GM23338 (cell line): Measurements from ENCODE around the gene RDH5. TPM values are rescaled to one million over a fixed set of nuclear protein-coding genes. Genes with fewer than 3 reads are reported as not detected.
A peak's percentile ranks its signal among the peaks of the same experiment; 100 is the strongest.

Source experiments
- ATAC-seq: fragments of 200-7000 bp; cut with Tn5 transposase; 3 replicates; pipeline ENCODE4 v1.9.1; 2020
- DNase-seq: peaks from one replicate; pipeline ENCODE4 v3.0.0-alpha.2; 2015; ENCODE audit warnings: low spot score
- H2AFZ ChIP-seq: fragments of 200-600 bp; sonication (generic); 2 replicates; pipeline ENCODE4 v1.8.0; 2016; ENCODE audit warnings: antibody characterized with exemption, mild to moderate bottlenecking, moderate library complexity
- H3F3A ChIP-seq: fragments of 200-600 bp; sonication (generic); replicated peaks from 2 replicates; pipeline ENCODE4 v1.8.0; 2017; ENCODE audit warnings: antibody characterized with exemption, mixed run types, low read depth
- H3K27ac ChIP-seq: fragments of 200-600 bp; sonication (generic); 2 replicates; pipeline ENCODE4 v1.6.1; 2016; ENCODE audit warnings: low read depth
- H3K27me3 ChIP-seq: fragments of 200-600 bp; sonication (generic); 2 replicates; pipeline ENCODE4 v1.8.0; 2016; ENCODE audit warnings: mild to moderate bottlenecking, mixed run types, moderate library complexity; ENCODE audit not compliant: insufficient read depth
- H3K36me3 ChIP-seq: fragments of 200-600 bp; sonication (generic); 2 replicates; pipeline ENCODE4 v1.8.0; 2016; ENCODE audit warnings: mild to moderate bottlenecking; ENCODE audit not compliant: insufficient read depth
- H3K4me1 ChIP-seq: fragments of 200-600 bp; sonication (generic); 2 replicates; pipeline ENCODE4 v1.8.0; 2016; ENCODE audit warnings: mild to moderate bottlenecking, moderate library complexity; ENCODE audit not compliant: insufficient read depth
- H3K4me2 ChIP-seq: fragments of 200-600 bp; sonication (generic); 2 replicates; pipeline ENCODE4 v1.7.1; 2017; ENCODE audit warnings: mixed run types
- H3K4me3 ChIP-seq: fragments of 200-600 bp; sonication (generic); 2 replicates; pipeline ENCODE4 v1.6.1; 2016; ENCODE audit warnings: mixed run types
- H3K79me2 ChIP-seq: fragments of 200-600 bp; sonication (generic); replicated peaks from 2 replicates; pipeline ENCODE4 v1.8.0; 2017; ENCODE audit warnings: mild to moderate bottlenecking; ENCODE audit not compliant: insufficient read depth
- H3K9me2 ChIP-seq: fragments of 200-600 bp; sonication (generic); 2 replicates; pipeline ENCODE4 v1.8.0; 2017; ENCODE audit not compliant: insufficient read depth
- H4K20me1 ChIP-seq: fragments of 200-600 bp; sonication (generic); replicated peaks from 2 replicates; pipeline ENCODE4 v1.8.0; 2017; ENCODE audit warnings: mild to moderate bottlenecking; ENCODE audit not compliant: insufficient read depth
- H3K27ac Mint-ChIP-seq: 2 replicates; pipeline ENCODE4 v1.8.0; 2020; ENCODE audit warnings: inconsistent platforms, mild to moderate bottlenecking, moderate library complexity, mixed read lengths
- H3K27me3 Mint-ChIP-seq: 3 replicates; pipeline ENCODE4 v1.8.0; 2022; ENCODE audit warnings: low read depth, mild to moderate bottlenecking, moderate library complexity, mixed read lengths, inconsistent platforms; ENCODE audit not compliant: insufficient read depth, poor library complexity
- H3K36me3 Mint-ChIP-seq: 3 replicates; pipeline ENCODE4 v1.8.0; 2021; ENCODE audit warnings: low read depth, mild to moderate bottlenecking, inconsistent platforms, moderate library complexity, mixed read lengths
- H3K4me1 Mint-ChIP-seq: 3 replicates; pipeline ENCODE4 v1.8.0; 2020; ENCODE audit warnings: mild to moderate bottlenecking, inconsistent platforms, mixed read lengths
- H3K4me3 Mint-ChIP-seq: 3 replicates; pipeline ENCODE4 v1.8.0; 2021; ENCODE audit warnings: moderate library complexity, mild to moderate bottlenecking, inconsistent platforms, mixed read lengths
- H3K9me3 Mint-ChIP-seq: 3 replicates; pipeline ENCODE4 v1.8.0; 2020; ENCODE audit warnings: moderate library complexity, mild to moderate bottlenecking, inconsistent platforms, mixed read lengths
- CREB1 ChIP-seq: fragments of 250-450 bp; sonication (Bioruptor Pico); IDR thresholded peaks from 2 replicates; pipeline ENCODE4 v1.5.0; 2020; ENCODE audit warnings: low read depth, mild to moderate bottlenecking, moderate library complexity
- EZH2phosphoT487 ChIP-seq: fragments of 200-600 bp; sonication (generic); IDR thresholded peaks from one replicate; pipeline ENCODE4 v1.8.1; 2018; ENCODE audit warnings: antibody characterized with exemption; ENCODE audit not compliant: unreplicated experiment
- JUNB ChIP-seq: IDR thresholded peaks from one replicate; pipeline ENCODE4 v1.6.1; 2016; ENCODE audit warnings: antibody characterized with exemption; ENCODE audit not compliant: unreplicated experiment
- NANOG ChIP-seq: IDR thresholded peaks from 2 replicates; pipeline ENCODE4 v1.6.1; 2016; ENCODE audit warnings: antibody characterized with exemption, borderline replicate concordance
- POLR2AphosphoS5 ChIP-seq: IDR thresholded peaks from 2 replicates; pipeline ENCODE4 v1.6.1; 2016; ENCODE audit warnings: antibody characterized with exemption, low read depth
- STAT1 ChIP-seq: IDR thresholded peaks from one replicate; pipeline ENCODE4 v1.6.1; 2016; ENCODE audit warnings: antibody characterized with exemption; ENCODE audit not compliant: unreplicated experiment
- ZNF114 ChIP-seq: fragments of 250-450 bp; sonication (Bioruptor Pico); IDR thresholded peaks from 2 replicates; pipeline ENCODE4 v1.5.0; 2020; ENCODE audit warnings: mild to moderate bottlenecking, moderate library complexity
- polyA plus RNA-seq: library from polyadenylated mRNA; unstranded; fragments of >200 nt; fragmentation: Nextera tagmentation; extraction: Ambion mirVana; gene quantifications from 2 replicates; pipeline ENCODE4 v1.2.1, GENCODE V29; 2016
- total RNA-seq: library from RNA; depleted of rRNA; stranded (reverse); fragments of >200 nt; shearing (Covaris generic); gene quantifications from 2 replicates; pipeline ENCODE4 v1.2.3, GENCODE V29; 2014
- TF ChIP-seq, protein P1 (sequence below): IDR thresholded peaks from 2 replicates; pipeline ENCODE4 v1.6.1; 2016; ENCODE audit warnings: antibody characterized with exemption

RDH5 gene
- total and polyA plus RNA-seq, 2 experiments from 2014 or later = 3.9 to 7.5 TPM

DNA sequence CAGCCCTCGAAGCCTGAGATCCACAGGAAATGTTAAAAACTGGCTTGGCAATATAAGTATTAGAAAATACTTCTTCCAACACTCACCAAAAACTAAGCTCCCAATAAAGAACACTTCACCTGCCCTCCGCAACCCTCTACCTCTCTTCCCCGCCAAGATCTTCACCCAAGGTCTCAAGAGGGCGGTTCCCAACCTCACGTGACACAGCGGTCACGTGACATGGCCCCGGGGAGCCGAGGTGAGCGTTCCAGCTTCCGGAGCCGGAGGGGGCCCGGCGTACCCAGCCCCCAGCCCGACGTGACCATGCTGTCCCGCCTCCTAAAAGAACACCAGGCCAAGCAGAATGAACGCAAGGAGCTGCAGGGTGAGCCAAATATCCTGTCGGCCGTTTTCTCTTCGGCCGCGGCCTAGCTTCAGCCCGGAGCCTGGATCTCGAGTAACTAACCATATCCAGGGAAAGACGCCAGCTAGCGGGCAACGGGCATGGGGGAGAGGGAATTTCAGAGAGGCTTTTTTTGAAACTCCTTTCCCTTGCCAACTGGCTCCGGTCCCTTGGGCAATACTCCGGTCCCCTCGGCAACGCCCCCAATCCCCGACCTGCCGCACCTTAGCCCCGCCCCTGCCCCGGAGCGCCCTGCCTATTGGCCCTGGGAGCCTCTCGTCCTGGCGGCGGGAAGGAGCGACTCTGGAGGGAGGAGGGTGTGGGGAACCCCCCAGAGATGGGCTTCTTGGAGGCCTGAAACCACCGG lies 4.2 kb upstream of the RDH5 start, which contains the start of gene BLOC1S1:
BLOC1S1 (plus strand) TSS at position 214 of the 749 bp plus-strand sequence; CDS start at position 220, 6 bp downstream.
- Mint-ChIP-seq H3K9me3 (peaks cover 6% of the 10 kb centered on the region; the same call in 2 of the 3 replicates), H3K27ac (peak within 1 kb of the TSS; percentile 79), H3K4me3 (peak within 1 kb of the TSS; percentile 82), H3K36me3 (peaks cover 4% of the 10 kb centered on the region; the same call in 2 of the 3 replicates), H3K4me1 (peaks cover 35% of the 10 kb centered on the region), H3K27me3 (peaks cover 24% of the 10 kb centered on the region)
- Histone ChIP-seq H4K20me1 (no peaks in the 10 kb centered on the region), H2AFZ (peak within 1 kb of the TSS; percentile 98), H3K4me2 (peak within 1 kb of the TSS; percentile 98), H3K4me3 (peak within 1 kb of the TSS; percentile 94), H3K27me3 (peaks cover 8% of the 10 kb centered on the region; the same call in 1 of the 2 replicates), H3K9me2 (no peaks in the 10 kb centered on the region), H3F3A (peaks cover 16% of the 10 kb centered on the region; the same call in 1 of the 2 replicates), H3K27ac (peak within 1 kb of the TSS; percentile 97), H3K4me1 (peaks cover 37% of the 10 kb centered on the region), H3K36me3 (no peaks in the 10 kb centered on the region), H3K79me2 (peaks cover 10% of the 10 kb centered on the region; the same call in 1 of the 2 replicates)
- TF ChIP-seq STAT1 = no peak
- TF ChIP-seq POLR2AphosphoS5 = peak; percentile 55
- peak; percentile 65; the same call in 1 of the 2 replicates for TF ChIP-seq CREB1 (CRISPR knock-in tag)
- TF ChIP-seq ZNF114 (CRISPR knock-in tag) = no peak
- no peak for TF ChIP-seq EZH2phosphoT487
- TF ChIP-seq, protein P1, sequence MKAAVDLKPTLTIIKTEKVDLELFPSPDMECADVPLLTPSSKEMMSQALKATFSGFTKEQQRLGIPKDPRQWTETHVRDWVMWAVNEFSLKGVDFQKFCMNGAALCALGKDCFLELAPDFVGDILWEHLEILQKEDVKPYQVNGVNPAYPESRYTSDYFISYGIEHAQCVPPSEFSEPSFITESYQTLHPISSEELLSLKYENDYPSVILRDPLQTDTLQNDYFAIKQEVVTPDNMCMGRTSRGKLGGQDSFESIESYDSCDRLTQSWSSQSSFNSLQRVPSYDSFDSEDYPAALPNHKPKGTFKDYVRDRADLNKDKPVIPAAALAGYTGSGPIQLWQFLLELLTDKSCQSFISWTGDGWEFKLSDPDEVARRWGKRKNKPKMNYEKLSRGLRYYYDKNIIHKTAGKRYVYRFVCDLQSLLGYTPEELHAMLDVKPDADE = peak; percentile 72; the same call in 1 of the 2 replicates
- no peak for TF ChIP-seq NANOG
- ATAC-seq (peak; percentile 90), DNase-seq (peak; percentile 96)

DNA sequence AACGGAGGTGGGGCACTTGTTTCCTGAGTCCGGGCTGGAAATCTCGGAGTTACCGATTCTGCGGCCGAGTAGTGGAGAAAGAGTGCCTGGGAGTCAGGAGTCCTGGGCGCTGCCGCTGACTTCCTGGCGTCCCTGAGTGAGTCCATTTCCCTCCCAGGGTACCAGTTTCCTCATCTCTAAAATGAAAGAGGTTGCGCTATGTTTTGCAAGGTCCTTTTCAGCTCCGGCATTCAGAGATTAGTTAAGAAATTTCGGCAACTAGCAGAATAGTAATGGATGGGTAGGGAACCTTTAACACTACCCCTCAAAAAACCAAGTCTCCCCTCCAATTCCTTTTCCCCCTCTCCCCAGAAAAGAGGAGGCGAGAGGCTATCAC lies 3.6 kb upstream of the RDH5 start:
- Mint-ChIP-seq H3K27ac (peak overlapping the region; percentile 71; the same call in 1 of the 2 replicates), H3K36me3 (peaks cover 4% of the 10 kb centered on the region; the same call in 2 of the 3 replicates), H3K9me3 (peaks cover 6% of the 10 kb centered on the region; the same call in 2 of the 3 replicates), H3K27me3 (peaks cover 28% of the 10 kb centered on the region), H3K4me3 (peak overlapping the region; percentile 82), H3K4me1 (peaks cover 35% of the 10 kb centered on the region)
- Histone ChIP-seq H3K36me3 (no peaks in the 10 kb centered on the region), H3K4me1 (peaks cover 37% of the 10 kb centered on the region), H3K9me2 (no peaks in the 10 kb centered on the region), H3K79me2 (peaks cover 10% of the 10 kb centered on the region; the same call in 1 of the 2 replicates), H3K27ac (peak overlapping the region; percentile 97), H3K27me3 (peaks cover 8% of the 10 kb centered on the region; the same call in 1 of the 2 replicates), H2AFZ (peak overlapping the region; percentile 98), H4K20me1 (no peaks in the 10 kb centered on the region), H3K4me3 (peak overlapping the region; percentile 94), H3F3A (peaks cover 16% of the 10 kb centered on the region; the same call in 1 of the 2 replicates), H3K4me2 (peak overlapping the region; percentile 98)
- ATAC-seq = no peak
- no peak for TF ChIP-seq JUNB
- no peak for TF ChIP-seq STAT1
- TF ChIP-seq, protein P1 = 0 out of 2 replicates have a peak, but pooled peaks have one; percentile 46
- DNase-seq = no peak
